GM19043 (cell line): ENCODE data around the gene PDE8A.

ENCODE experiments used
- ATAC-seq: cut with Tn5 transposase; IDR thresholded peaks from one replicate; pipeline ENCODE4 v1.9.1; 2021; ENCODE audit warnings: low read depth; ENCODE audit not compliant: unreplicated experiment

The PDE8A gene

DNA sequence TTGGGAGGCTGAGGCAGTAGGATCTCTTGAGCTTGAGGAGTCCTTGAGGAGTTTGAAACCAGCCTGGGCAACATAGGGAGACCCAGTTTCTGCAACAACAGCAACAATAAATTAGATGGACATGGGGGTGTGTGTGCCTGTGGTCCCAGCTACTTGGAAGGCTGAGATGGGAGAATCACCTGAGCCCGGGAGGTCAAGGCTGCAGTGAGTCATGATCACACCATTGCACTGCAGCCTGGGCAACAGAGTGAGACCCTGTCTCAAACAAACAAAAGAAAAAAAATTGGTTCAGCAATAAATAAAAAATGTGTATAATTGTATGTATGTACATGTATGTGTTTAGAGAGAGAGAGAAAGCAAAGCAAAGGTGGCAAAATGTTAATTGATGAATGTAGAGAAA lies 83.1 kb downstream of the PDE8A start:
- no peak for ATAC-seq

DNA sequence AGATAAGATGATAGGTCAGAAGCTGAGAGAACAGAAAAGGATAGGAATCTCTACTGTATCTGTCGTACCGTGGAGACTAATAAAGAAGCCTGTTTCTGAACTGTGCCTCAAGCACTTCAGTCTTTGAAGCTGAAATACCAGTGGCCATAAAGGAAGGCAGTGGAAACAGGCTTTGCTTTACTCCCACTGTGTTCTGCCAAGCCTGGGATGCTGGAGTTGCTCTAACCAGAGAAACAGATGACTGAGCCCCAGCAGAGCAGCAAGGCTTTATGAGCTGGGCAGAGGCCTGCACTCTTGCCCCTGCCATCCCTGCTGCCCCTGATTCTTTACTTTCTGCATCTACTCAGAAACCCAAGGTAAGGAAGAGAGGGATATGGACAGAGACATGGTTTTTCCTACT lies 89.4 kb downstream of the PDE8A start:
- no peak for ATAC-seq

GRCh38 chr15:85071504-85071903 lies 89.8 kb downstream of the PDE8A start:
- no peak for ATAC-seq

GRCh38 chr15:85072917-85073316 lies 91.3 kb downstream of the PDE8A start:
- ATAC-seq, result no peak

- no peak for ATAC-seq
These were observed 92.0 kb downstream of the PDE8A start for GRCh38 chr15:85073556-85074194.

GRCh38 chr15:85086855-85087254 lies 105.2 kb downstream of the PDE8A start:
- no peak for ATAC-seq

DNA sequence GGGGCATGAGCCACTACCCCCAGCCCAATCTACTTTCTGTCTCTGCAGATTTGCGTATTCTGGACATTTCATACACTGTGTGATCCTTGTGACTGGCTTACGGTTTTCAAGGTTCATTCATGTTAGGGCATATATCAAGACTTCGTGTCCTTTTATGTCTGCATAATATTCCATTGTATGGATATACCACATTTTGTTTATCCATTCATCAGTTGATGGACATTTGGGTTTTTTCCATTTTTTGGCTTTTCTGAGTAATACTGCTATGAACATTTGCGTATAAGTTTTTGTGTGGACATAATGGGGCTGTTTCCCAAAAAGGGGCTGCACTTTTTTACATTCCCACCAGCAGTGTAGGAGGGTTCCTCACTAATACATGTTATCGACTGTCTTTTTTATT lies 106.6 kb downstream of the PDE8A start:
- no peak for ATAC-seq

- no peak for ATAC-seq
These were observed 108.4 kb downstream of the PDE8A start for GRCh38 chr15:85089929-85090597.

- no peak for ATAC-seq
These were observed 110.3 kb downstream of the PDE8A start for GRCh38 chr15:85091990-85092389.

GRCh38 chr15:85094685-85095084 lies 113.0 kb downstream of the PDE8A start:
- no peak for ATAC-seq

- ATAC-seq, result no peak
These were observed 113.9 kb downstream of the PDE8A start for GRCh38 chr15:85095566-85095965.

GRCh38 chr15:85097250-85097649 lies 115.6 kb downstream of the PDE8A start:
- ATAC-seq, result no peak

GRCh38 chr15:85097725-85098124 lies 116.1 kb downstream of the PDE8A start:
- ATAC-seq, result no peak

GRCh38 chr15:85099195-85099803 lies 117.6 kb downstream of the PDE8A start:
- ATAC-seq, result no peak

GRCh38 chr15:85100186-85100937 lies 118.7 kb downstream of the PDE8A start:
- ATAC-seq, result no peak

DNA sequence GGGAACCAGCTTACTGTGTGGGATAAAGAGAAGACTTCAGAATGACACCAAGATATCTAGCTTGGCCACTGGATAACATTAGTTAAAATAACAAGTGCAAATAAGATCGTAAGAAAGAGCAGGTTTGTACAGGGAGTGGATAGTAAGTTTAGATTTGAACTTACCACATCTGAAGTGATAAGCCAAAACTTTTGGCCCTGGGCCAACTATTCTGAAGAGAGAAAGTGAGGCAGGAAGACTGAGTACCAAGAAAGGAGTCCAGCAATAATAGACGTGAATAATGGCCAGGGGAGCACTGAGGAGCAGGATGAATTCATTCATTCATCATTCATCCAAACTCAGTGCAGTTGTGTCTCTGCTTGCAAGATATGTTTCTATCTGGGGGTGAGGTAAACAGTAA lies 122.9 kb downstream of the PDE8A start:
- no peak for ATAC-seq

- no peak for ATAC-seq
These were observed 126.5 kb downstream of the PDE8A start for GRCh38 chr15:85108136-85108535.

- no peak for ATAC-seq
These were observed 127.7 kb downstream of the PDE8A start for GRCh38 chr15:85109333-85109732.

- ATAC-seq, result no peak
These were observed 131.3 kb downstream of the PDE8A start for GRCh38 chr15:85112997-85113396.

DNA sequence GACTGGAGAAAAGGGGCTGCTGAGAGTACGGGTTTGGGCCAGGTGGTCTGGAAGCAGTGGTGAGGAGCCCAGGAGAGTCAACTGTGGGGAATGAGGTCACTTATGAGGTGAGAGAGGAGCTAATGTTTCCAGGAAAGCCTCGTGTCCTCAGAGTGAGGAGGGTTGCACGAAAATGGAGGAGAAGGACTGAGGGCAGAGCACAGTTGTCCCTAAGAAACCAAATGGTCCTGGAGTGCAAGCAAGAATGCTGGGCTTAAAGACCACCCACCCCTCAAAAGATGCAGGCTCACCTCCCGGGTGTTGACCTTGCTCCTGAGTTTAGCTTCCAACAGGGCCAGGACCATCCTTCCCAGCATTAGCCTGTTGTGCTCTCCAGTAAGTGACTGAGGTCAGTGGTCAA lies 133.2 kb downstream of the PDE8A start:
- ATAC-seq, result no peak

DNA sequence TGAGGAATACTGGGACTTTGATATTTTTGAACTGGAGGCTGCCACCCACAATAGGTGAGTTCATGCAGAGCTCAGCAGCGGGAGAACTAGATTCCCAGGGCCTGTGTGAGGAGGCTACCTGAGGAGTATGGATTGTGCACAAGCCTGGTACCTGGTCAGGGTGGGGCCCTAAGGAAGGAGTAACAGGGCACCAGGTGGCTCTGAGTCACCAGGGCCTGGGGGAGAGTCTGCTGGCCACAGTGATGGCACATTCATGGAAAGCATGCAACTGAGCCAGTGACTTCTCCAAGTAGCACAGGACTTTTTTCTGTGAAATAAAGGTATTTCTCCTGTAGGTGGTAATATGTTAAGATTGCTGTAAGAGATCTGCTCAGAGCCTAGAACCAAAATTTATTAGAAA lies 134.4 kb downstream of the PDE8A start:
- no peak for ATAC-seq
